Uterus (tissue), 4 donors: Measurements from ENCODE around the gene TRPV2. TPM values are rescaled to one million over a fixed set of nuclear protein-coding genes. Genes with fewer than 3 reads are reported as not detected.
A peak's percentile ranks its signal among the peaks of the same experiment; 100 is the strongest.

Experiments
- DNase-seq, 2 donors: peaks; one replicate each; pipeline ENCODE4 v3.0.0-alpha.2; 2019 to 2020
- H3K27ac ChIP-seq, 2 donors: fragments of 200-600 bp; sonication (generic); 1 replicate in 1 of 2; 2 replicates in 1 of 2; pipeline ENCODE4 v1.5.1; 2016 to 2018
- H3K27me3 ChIP-seq, 2 donors: fragments of 200-600 bp; sonication (generic); one replicate each; pipeline ENCODE4 v1.5.1; 2018 to 2019; ENCODE audit warnings: control low read depth in 1 of 2
- H3K36me3 ChIP-seq, 2 donors: fragments of 200-600 bp; sonication (generic); one replicate each; pipeline ENCODE4 v1.5.1; 2019; ENCODE audit warnings: control low read depth in 1 of 2
- H3K4me1 ChIP-seq, 2 donors: fragments of 200-600 bp; sonication (generic); one replicate each; pipeline ENCODE4 v1.5.1; 2018 to 2019; ENCODE audit warnings: control low read depth in 1 of 2
- H3K4me3 ChIP-seq, 2 donors: fragments of 200-600 bp; sonication (generic); 1 replicate in 1 of 2; 2 replicates in 1 of 2; pipeline ENCODE4 v1.5.1; 2018 to 2019; ENCODE audit warnings: mild to moderate bottlenecking in 1 of 2
- H3K9me3 ChIP-seq, 2 donors: fragments of 200-600 bp; sonication (generic); one replicate each; pipeline ENCODE4 v1.5.1; 2019; ENCODE audit warnings: control low read depth in 1 of 2
- POLR2A ChIP-seq, 2 donors: fragments of 450-650 bp; IDR thresholded peaks; one replicate each; pipeline ENCODE4 v1.6.1; 2016; ENCODE audit warnings: antibody characterized with exemption in 2 of 2, mild to moderate bottlenecking in 1 of 2, moderate library complexity in 1 of 2
- intact Hi-C: fragments of 100-400 bp; cut with DNase I; formaldehyde crosslinking; loops from one replicate; pipeline ENCODE4 v1.15.1; 2023; ENCODE audit warnings: low total_unique reads
- total RNA-seq, 4 donors: library from RNA; depleted of rRNA in 3 of 4; stranded (reverse); fragments of >200 nt in 3 of 4; gene quantifications; one replicate each; pipeline versions ENCODE4 v1.1.0 to v1.2.4, GENCODE V29; 2014 to 2023
- TF ChIP-seq, protein P1 (sequence below), 4 experiments: fragments of 200-600 bp in 2 of 4; fragments of 450-650 bp in 2 of 4; sonication (generic) in 2 of 4; IDR thresholded peaks; one replicate each; pipeline ENCODE4 v1.5.1; 2016 to 2019; ENCODE audit warnings: antibody characterized with exemption in 4 of 4, mild to moderate bottlenecking in 2 of 4, moderate library complexity in 1 of 4
- donor health status: DM: yes; HTN: yes; CAD: no.

The TRPV2 gene
- total RNA-seq, 4 donors from 2014 or later = 6.2 to 26.2 (median 12.9) TPM

DNA sequence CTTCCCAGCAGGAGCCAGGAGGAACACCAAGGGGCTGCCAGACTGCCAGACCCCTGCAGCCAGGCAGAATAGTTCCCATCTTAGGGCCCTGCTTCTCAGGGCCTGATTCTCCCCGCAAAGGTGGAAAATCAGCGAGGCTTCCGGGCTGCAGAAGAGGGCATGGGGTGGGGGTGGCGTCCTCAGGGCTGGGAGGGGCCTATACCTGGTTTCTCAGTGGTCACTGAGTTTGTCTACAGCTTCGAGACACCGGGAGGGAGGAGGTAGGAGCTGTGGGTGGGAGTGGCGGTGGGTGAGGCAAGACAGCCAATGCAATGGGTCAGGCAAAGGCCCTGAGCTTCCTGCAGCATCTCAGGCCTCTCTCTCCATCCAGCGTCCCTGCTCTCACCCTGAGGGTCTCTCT lies 62.3 kb downstream of the TRPV2 start:
- Histone ChIP-seq H3K4me1 (peaks cover 3 to 7% of the 10 kb centered on the region in 2 donors), H3K4me3 (no peak overlapping the region), H3K9me3 (no peaks in the 10 kb centered on the region), H3K36me3 (no peaks in the 10 kb centered on the region), H3K27ac (peak overlapping the region; percentile 87 to 89), H3K27me3 (no peaks in the 10 kb centered on the region)
- intact Hi-C loops = no loop called here
- TF ChIP-seq, protein P1, sequence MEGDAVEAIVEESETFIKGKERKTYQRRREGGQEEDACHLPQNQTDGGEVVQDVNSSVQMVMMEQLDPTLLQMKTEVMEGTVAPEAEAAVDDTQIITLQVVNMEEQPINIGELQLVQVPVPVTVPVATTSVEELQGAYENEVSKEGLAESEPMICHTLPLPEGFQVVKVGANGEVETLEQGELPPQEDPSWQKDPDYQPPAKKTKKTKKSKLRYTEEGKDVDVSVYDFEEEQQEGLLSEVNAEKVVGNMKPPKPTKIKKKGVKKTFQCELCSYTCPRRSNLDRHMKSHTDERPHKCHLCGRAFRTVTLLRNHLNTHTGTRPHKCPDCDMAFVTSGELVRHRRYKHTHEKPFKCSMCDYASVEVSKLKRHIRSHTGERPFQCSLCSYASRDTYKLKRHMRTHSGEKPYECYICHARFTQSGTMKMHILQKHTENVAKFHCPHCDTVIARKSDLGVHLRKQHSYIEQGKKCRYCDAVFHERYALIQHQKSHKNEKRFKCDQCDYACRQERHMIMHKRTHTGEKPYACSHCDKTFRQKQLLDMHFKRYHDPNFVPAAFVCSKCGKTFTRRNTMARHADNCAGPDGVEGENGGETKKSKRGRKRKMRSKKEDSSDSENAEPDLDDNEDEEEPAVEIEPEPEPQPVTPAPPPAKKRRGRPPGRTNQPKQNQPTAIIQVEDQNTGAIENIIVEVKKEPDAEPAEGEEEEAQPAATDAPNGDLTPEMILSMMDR (IDR thresholded peaks at IDR 0.05) = no peak
- TF ChIP-seq POLR2A (IDR thresholded peaks at IDR 0.05) = no peak
- DNase-seq = no peak

DNA sequence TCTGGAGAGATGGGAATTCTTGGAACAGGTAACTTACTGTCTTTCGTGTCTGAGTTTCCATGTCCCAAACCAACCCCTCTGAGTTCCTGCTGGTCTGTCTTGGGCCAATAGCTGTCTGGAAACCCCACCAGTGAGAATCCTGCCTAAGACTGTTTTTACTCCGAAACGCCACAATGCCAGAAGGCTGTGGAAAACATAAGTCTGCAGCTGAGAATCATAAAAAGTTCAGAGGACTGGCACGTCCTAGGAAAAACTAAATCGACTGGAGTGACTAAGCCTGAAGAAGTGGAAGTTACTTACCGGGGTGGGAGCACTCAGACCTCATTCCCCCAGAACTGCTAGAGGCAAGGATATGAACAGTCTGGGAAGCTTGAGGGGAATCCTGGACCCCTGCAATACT lies 63.3 kb downstream of the TRPV2 start:
- TF ChIP-seq, protein P1 (IDR thresholded peaks at IDR 0.05) = no peak
- no peak for TF ChIP-seq POLR2A (IDR thresholded peaks at IDR 0.05)
- no peaks in the 10 kb centered on the region for H3K27me3 ChIP-seq
- peak; percentile 31 to 40 for DNase-seq
- no peaks in the 10 kb centered on the region for H3K36me3 ChIP-seq
- H3K4me1 ChIP-seq = peaks cover 3 to 7% of the 10 kb centered on the region in 2 donors
- intact Hi-C loops = no loop called here
- H3K9me3 ChIP-seq = no peaks in the 10 kb centered on the region
- H3K4me3 ChIP-seq = no peak overlapping the region
- H3K27ac ChIP-seq = peak overlapping the region; percentile 87 to 89

DNA sequence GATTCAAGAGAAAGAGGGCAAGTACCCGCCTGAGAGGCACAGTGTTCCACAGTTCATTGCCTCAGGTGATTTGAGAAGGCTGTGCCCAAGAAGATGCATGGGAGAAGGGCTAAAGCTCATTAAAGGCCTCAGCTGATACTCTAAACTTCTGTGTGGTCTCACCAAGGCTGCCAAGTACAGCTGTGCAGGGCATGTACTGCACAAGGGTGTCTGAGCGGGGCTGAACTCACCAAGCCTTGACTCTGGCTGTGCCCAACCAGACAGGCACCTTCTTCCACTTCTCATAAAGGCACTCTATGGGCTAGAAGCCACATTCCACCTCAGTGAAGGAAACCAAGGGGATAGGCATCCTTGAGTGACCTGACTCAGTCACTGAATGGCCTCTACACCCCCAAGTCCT lies 63.9 kb downstream of the TRPV2 start:
- no peaks in the 10 kb centered on the region for H3K36me3 ChIP-seq
- H3K27ac ChIP-seq = peak overlapping the region; percentile 87 to 89
- intact Hi-C loops = no loop called here
- H3K27me3 ChIP-seq = no peaks in the 10 kb centered on the region
- DNase-seq = no peak
- H3K9me3 ChIP-seq = no peaks in the 10 kb centered on the region
- TF ChIP-seq, protein P1 (IDR thresholded peaks at IDR 0.05) = no peak
- TF ChIP-seq POLR2A (IDR thresholded peaks at IDR 0.05) = no peak
- H3K4me1 ChIP-seq = peaks cover 3 to 7% of the 10 kb centered on the region in 2 donors
- no peak overlapping the region for H3K4me3 ChIP-seq

DNA sequence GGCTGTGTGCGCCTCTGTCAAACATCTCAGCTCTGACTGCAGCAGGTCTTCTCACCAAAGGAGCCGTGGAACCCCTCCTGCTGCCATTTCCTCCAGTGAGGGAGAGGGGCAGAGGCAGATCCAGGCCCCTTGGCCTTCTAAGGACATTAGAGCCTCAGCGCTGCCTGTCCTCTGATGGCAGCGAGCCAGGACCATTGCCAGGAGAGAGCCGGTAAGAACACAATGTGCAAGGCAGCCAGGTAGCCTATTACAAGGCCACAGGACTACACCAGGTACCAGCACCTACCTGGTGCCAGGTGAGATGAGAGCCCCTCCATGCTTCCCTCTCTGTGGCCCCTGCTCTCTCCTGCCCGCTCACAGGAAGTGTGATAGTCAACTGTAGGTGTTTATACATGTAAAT lies 65.6 kb downstream of the TRPV2 start:
- no peak overlapping the region for H3K27ac ChIP-seq
- intact Hi-C loops = no loop called here
- peaks cover 7 to 10% of the 10 kb centered on the region in 2 donors for H3K4me1 ChIP-seq
- TF ChIP-seq, protein P1 (IDR thresholded peaks at IDR 0.05) = no peak
- TF ChIP-seq POLR2A (IDR thresholded peaks at IDR 0.05) = no peak
- H3K36me3 ChIP-seq = no peaks in the 10 kb centered on the region
- H3K4me3 ChIP-seq = no peak overlapping the region
- no peak for DNase-seq
- no peaks in the 10 kb centered on the region for H3K27me3 ChIP-seq
- no peaks in the 10 kb centered on the region for H3K9me3 ChIP-seq

DNA sequence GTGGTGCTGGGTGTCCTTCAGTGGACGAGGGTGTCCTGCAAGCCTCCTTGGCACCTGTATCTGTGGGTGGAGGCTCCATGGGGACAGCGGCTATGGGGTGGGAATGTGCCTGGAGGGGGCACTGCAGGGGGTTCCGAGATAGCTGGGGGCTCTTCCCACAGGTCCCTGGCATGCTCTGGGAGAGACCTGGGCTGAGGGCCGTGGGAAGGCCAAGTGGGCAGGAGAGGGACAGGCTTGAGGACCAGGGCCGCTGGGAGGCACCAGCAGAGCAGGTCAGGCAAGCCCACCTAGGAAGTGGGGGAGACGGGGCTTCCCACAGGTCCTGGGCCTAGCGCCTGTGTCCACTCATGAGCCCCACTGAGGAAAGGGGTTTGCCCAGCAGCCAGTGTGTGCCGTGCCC lies 66.9 kb downstream of the TRPV2 start:
- TF ChIP-seq, protein P1 (IDR thresholded peaks at IDR 0.05) = no peak
- no peak for TF ChIP-seq POLR2A (IDR thresholded peaks at IDR 0.05)
- Histone ChIP-seq H3K4me3 (no peak overlapping the region), H3K27ac (no peak overlapping the region), H3K4me1 (peaks cover 9 to 12% of the 10 kb centered on the region in 2 donors), H3K36me3 (no peaks in the 10 kb centered on the region), H3K9me3 (no peaks in the 10 kb centered on the region), H3K27me3 (no peaks in the 10 kb centered on the region)
- intact Hi-C loops = no loop called here
- DNase-seq = no peak
